ENCODE measurements around the gene SEPTIN3. TPM values are rescaled to one million over a fixed set of nuclear protein-coding genes. Genes with fewer than 3 reads are reported as not detected.

Gene SEPTIN3
- total RNA-seq, 1 donor from 2014 or later, result 0.36 TPM

- no peak for DNase-seq (ENCODE audit: low spot score)
- Mint-ChIP-seq H3K27ac (ENCODE audit: unreplicated experiment) (no peak overlapping the region), H3K4me1 (ENCODE audit: unreplicated experiment) (no peaks in the 10 kb centered on the region), H3K27me3 (ENCODE audit: unreplicated experiment) (peaks cover 3% of the 10 kb centered on the region), H3K4me3 (ENCODE audit: unreplicated experiment) (no peak overlapping the region), H3K36me3 (ENCODE audit: low read depth, unreplicated experiment) (no peaks in the 10 kb centered on the region), H3K9me3 (ENCODE audit: unreplicated experiment) (no peaks in the 10 kb centered on the region)
- no peak for TF ChIP-seq CTCF (IDR thresholded peaks at IDR 0.05; ENCODE audit: unreplicated experiment)
Measured at GRCh38 chr22:41963453-41964111, 5.7 kb upstream of the SEPTIN3 start.

GRCh38 chr22:41964112-41964491 is 5.1 kb upstream of the SEPTIN3 start:
- Mint-ChIP-seq H3K4me1 (ENCODE audit: unreplicated experiment) (no peaks in the 10 kb centered on the region), H3K36me3 (ENCODE audit: low read depth, unreplicated experiment) (no peaks in the 10 kb centered on the region), H3K27ac (ENCODE audit: unreplicated experiment) (peak overlapping the region; percentile 28), H3K4me3 (ENCODE audit: unreplicated experiment) (no peak overlapping the region), H3K9me3 (ENCODE audit: unreplicated experiment) (no peaks in the 10 kb centered on the region), H3K27me3 (ENCODE audit: unreplicated experiment) (peaks cover 3% of the 10 kb centered on the region)
- DNase-seq (ENCODE audit: low spot score), result no peak
- no peak for TF ChIP-seq CTCF (IDR thresholded peaks at IDR 0.05; ENCODE audit: unreplicated experiment)

GRCh38 chr22:41966225-41966606 is 3.0 kb upstream of the SEPTIN3 start:
- DNase-seq (ENCODE audit: low spot score), result no peak
- H3K9me3 Mint-ChIP-seq (ENCODE audit: unreplicated experiment), result no peaks in the 10 kb centered on the region
- no peaks in the 10 kb centered on the region for H3K36me3 Mint-ChIP-seq (ENCODE audit: low read depth, unreplicated experiment)
- no peak overlapping the region for H3K4me3 Mint-ChIP-seq (ENCODE audit: unreplicated experiment)
- H3K27me3 Mint-ChIP-seq (ENCODE audit: unreplicated experiment), result peaks cover 10% of the 10 kb centered on the region
- H3K27ac Mint-ChIP-seq (ENCODE audit: unreplicated experiment), result no peak overlapping the region
- no peaks in the 10 kb centered on the region for H3K4me1 Mint-ChIP-seq (ENCODE audit: unreplicated experiment)
- TF ChIP-seq CTCF (IDR thresholded peaks at IDR 0.05; ENCODE audit: unreplicated experiment), result no peak

GRCh38 chr22:41966607-41967240 is 2.5 kb upstream of the SEPTIN3 start:
- no peak for TF ChIP-seq CTCF (IDR thresholded peaks at IDR 0.05; ENCODE audit: unreplicated experiment)
- no peak overlapping the region for H3K27ac Mint-ChIP-seq (ENCODE audit: unreplicated experiment)
- H3K36me3 Mint-ChIP-seq (ENCODE audit: low read depth, unreplicated experiment), result no peaks in the 10 kb centered on the region
- H3K4me1 Mint-ChIP-seq (ENCODE audit: unreplicated experiment), result no peaks in the 10 kb centered on the region
- peak; percentile 35 for DNase-seq (ENCODE audit: low spot score)
- peaks cover 10% of the 10 kb centered on the region for H3K27me3 Mint-ChIP-seq (ENCODE audit: unreplicated experiment)
- H3K9me3 Mint-ChIP-seq (ENCODE audit: unreplicated experiment), result no peaks in the 10 kb centered on the region
- H3K4me3 Mint-ChIP-seq (ENCODE audit: unreplicated experiment), result no peak overlapping the region

GRCh38 chr22:41968601-41969000 is 642 bp upstream of the SEPTIN3 start:
- no peak for DNase-seq (ENCODE audit: low spot score)
- peaks cover 15% of the 10 kb centered on the region for H3K27me3 Mint-ChIP-seq (ENCODE audit: unreplicated experiment)
- H3K4me3 Mint-ChIP-seq (ENCODE audit: unreplicated experiment), result no peak overlapping the region
- no peak overlapping the region for H3K27ac Mint-ChIP-seq (ENCODE audit: unreplicated experiment)
- no peaks in the 10 kb centered on the region for H3K4me1 Mint-ChIP-seq (ENCODE audit: unreplicated experiment)
- H3K36me3 Mint-ChIP-seq (ENCODE audit: low read depth, unreplicated experiment), result peaks cover 3% of the 10 kb centered on the region
- H3K9me3 Mint-ChIP-seq (ENCODE audit: unreplicated experiment), result no peaks in the 10 kb centered on the region
- TF ChIP-seq CTCF (IDR thresholded peaks at IDR 0.05; ENCODE audit: unreplicated experiment), result no peak

Measured in endothelial cell (in vitro differentiated cells).